GM18505 (cell line): Measurements from ENCODE around the gene USP48.

Source experiments
- ATAC-seq: cut with Tn5 transposase; IDR thresholded peaks from one replicate; pipeline ENCODE4 v1.9.1; 2021; ENCODE audit not compliant: unreplicated experiment
- POLR2A ChIP-seq: IDR thresholded peaks from 4 replicates; pipeline ENCODE4 v1.6.1; 2011; ENCODE audit warnings: borderline replicate concordance; ENCODE audit not compliant: insufficient read depth, insufficient read length; ENCODE audit errors: extremely low read depth

USP48 gene

DNA sequence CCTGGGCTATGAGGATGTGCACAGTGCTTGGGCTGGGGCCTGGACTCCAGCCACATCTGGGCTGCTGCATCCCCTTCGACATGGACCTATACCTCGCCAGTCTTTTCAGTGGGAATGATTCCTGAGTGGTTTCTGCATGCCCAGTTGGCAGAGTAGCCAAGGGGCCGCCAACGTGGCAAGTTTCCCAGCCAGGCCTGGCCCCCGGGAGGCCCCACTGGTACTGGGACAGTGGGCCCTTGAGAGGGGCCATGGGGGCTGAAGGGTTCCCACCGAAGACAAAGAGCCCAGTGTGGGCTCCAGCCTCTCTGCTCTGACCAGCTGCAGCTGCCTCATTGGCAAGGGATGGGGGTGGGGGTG is 129.2 kb downstream of the USP48 start:
- no peak for ATAC-seq

DNA sequence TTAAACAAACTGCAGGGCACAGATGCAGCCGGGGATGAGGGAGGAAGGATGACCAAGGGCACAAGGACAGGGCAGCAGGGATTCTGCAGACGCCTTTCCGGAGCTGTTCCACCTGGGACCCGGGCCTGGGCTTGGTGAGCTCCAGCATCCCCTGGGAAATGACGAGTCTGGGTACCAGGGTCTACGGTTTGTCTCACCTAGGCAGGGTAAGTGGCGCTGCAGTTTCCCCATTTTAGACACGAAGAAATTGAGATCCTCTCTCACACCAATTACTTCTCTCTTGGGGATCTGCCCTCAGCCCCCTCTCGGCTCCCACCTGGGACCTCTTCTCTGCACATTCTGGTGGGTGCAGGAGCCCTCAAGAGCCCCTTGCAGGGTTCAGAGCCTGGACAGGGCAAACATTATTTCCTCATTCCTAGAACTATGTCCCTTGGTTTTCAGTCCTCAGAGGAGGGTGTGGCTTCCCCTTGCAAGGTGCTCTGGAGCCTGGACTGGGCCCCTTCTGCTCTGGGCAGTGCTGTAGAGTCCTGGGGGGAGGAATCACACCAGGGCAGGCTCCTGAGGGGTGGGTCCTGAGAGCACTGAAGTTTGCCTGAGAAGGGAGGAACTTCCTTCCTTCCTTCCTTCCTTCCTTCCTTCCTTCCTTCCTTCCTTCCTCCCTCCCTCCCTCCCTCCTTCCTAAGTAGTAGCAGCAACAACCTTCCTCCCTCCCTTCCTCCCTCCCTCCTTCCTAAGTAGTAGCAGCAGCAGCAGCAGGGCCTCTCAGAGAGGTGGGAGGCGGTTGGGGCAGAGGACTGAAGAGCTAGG is 129.8 kb downstream of the USP48 start:
- no peak for TF ChIP-seq POLR2A
- no peak for ATAC-seq

More for the DNA sequence above, 129.2 kb downstream of the USP48 start:
- TF ChIP-seq POLR2A: no peak

DNA sequence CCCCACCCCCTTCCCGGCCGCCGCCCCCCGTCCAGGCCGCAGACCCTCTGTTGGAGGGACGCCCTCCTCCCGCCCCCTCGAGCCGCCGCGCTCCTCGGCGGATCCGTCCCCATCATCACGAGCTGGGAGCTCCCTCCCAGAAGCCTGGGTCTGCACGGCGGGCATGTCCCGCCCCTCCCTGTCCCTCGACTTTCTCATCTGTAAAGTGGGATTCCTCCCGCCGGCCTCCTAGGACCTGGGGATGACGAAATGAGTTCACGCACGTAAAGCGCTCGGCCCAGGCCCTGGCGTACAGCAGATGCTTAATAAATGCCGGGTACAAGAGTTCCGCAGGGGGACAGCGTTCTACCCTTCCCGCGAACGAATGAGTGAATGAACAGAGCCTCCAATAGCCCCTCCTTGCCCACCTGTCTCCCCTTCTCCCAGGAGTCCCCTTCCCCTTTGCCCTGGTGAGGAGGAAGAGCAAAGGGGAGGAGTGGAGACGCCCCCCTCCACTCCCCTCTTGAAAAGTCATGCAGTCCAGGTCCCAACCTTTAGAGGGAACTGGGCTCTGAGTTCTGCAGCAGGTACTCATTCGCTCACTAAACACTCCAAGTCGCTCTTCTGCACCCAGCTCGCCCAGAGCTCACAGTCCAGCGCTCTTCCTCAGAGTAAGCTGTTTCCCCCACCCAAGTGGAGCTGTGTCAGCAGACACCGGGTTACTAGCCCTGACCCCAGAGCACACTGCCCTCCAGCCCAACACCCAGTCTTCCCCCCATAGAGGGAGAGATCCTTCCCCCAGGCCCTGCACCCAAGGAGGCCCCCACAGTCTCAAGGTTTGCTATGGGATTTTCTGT is 130.6 kb downstream of the USP48 start:
- no peak for ATAC-seq
- TF ChIP-seq POLR2A: no peak

DNA sequence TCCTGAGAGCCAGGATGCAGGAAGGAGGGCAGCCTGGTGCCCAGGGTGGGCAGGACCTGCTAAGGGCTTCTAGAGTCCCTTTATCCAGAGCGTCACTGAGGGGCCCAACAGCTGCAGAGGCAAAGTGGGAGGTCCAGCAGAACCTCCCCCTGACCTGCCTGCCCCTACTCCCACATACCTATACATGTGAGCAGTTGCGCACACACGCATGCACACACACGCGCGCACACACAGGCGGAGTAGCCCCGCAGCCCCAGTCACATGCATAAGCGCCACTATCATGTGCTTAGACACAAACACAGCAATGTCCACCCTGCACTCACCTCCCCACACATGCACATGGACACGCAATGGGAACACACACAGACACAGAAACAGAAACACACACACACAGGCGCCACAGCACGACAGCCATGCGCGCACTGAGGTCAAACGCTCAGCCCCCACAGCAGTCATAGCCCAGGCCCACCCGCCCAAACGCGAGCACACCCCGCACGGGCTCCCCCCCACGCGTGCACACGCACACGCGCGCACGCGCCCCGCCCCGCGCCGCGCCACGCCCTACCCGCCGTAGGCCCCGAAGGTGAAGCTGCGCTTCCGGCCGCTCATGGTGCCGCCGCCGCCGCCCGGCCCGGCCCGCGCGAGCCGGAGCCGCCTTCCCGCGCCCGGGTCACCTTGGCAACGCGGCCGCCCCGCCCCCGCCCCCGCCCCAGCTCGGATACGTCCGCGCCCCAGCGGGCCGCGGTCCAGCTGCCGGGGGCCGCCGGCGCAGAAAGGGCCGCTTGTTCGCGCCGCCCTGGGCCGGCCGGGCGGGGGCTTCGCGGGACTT is 131.5 kb downstream of the USP48 start:
- no peak for ATAC-seq
- TF ChIP-seq POLR2A: no peak

DNA sequence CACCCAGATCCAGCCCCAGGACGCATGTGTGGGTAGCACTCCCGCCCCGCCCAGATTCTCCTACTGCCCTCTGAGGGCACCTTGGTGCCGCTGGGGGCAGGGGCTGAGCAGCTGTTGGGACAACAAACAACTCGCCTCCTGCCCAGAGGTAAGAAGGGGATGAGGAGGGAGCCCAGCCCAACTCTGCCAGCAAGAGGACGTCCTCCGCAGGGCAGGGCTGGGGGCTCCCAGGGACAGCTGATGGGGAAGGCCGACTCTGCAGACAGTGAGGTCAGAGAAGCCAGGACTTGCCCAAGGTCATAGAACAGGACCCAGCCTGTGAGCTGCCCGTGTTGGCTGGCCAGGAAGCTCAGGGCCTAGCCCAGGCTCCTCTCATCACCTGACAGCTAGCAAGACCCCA is 132.5 kb downstream of the USP48 start:
- ATAC-seq: no peak

DNA sequence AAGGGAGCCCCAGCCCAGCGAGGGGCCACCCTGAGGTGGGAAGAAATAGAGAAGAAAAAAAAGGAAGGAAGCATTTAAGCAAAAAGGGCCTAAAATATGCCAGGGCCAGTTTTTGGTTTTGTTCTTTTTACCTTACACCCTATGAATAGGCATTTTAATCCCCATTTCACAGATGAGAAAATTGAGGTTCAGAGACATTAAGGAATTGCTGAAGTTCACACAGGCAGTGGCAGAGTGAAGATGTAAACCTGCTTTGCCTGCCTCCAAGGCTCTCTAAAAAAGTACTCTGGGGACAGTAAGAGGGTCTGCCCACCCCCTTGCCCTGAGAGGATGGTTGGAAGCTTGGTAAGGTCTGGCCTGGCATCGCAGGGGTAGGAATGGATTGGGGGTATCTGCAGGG is 133.6 kb downstream of the USP48 start:
- no peak for TF ChIP-seq POLR2A
- ATAC-seq: no peak

More for the DNA sequence above, 132.5 kb downstream of the USP48 start:
- TF ChIP-seq POLR2A: no peak

DNA sequence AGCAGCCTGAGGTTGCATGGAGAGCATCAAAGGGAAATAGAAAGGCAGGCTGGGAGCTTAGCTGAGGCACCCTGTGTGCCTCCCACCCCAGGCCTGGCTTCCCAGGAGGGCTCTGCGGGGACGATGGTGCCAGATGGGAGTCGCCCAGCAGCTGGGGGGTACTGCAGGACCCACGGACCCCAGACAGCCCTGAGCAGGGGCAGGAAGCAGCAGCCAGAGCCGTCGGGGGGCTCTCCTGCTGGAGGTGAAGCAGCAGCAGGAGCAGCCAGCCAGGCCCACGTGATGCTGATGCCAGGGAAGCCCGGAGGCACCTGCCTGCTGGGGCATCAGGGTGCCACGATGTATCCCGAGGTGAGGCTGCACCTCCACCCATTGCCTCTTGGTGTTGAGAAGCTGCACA is 134.2 kb downstream of the USP48 start:
- no peak for ATAC-seq

DNA sequence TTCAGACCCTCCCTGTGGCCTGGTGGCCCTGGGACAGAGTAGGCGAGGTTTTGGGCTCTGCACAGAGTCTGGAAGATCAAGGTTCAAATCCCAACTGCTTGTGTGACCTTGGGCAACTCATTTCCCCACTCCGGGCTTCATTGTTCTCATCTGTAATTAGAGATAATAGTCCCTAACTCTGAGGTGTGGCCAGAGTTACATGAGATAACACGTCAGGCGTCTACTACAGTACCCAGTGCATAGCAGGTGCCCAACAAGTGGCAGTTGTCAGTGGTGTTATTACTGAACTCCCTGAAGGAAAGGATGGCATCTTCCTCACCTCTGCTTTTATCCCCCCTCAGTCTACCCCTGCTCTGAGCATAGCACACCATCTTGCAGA is 134.6 kb downstream of the USP48 start:
- no peak for TF ChIP-seq POLR2A
- ATAC-seq: no peak

More for the DNA sequence above, 134.2 kb downstream of the USP48 start:
- no peak for TF ChIP-seq POLR2A

DNA sequence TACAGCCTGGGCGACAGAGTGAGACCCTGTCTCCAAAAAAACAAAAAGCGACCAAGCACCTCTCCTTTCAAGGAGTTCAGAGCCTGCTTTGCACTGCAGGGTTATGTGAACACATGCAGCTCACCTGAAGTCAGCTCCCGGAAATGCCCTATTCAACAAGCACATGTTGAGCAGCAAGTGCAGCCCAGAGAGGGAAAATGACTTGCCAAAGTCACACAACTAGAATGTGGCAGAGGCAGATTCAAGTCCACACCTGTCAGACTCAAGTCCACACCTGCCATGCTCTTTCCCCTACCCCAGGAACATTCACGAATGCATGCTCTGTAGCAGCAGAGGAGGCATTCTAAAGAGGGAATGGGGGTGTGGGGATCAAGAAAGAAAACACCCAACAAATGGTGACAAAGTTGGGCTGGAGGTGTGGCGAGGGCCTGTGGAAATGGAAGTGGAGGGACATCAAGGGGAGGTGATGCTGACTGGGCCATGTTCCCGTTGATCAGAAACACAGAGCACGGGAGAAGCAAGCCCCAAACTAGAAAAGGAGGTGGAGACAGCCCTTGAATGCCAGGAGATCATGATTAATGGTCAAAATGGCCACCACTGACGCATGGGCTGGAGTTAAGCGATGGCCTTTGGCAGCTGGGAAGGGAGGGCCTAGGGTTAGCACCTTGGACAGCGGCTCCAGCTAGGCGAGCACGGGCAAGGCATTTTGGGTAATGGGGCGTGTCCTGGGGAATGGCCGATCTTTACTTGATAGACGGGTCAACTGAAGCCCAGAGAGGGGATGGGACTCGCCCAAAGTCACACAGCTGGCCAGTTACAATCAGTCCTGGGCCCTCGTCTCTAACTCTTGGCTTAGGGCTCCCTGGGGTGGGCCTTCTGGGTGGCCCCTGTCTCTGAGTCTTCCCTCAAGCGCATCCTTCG is 135.3 kb downstream of the USP48 start:
- no peak for ATAC-seq
- no peak for TF ChIP-seq POLR2A

DNA sequence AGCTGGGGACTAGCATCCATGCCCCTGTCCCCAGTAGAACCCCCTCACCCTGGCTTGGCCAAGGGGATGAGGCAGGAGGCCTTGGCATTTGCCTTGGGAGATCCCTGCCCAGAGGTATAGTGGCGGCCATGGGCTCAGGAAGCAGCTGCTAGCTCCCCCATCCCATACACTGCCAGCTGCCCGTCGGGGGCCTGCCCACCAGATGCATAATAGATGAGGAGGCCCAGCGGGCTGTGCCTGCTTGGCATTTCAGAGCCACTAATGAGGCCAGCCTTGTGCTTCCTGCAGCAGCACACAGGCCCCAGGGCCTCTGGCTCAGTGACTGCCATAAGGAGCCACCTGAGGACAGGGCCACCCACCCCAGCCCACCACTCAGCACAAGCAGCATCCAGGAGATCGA is 137.4 kb downstream of the USP48 start:
- TF ChIP-seq POLR2A: no peak
- ATAC-seq: no peak

DNA sequence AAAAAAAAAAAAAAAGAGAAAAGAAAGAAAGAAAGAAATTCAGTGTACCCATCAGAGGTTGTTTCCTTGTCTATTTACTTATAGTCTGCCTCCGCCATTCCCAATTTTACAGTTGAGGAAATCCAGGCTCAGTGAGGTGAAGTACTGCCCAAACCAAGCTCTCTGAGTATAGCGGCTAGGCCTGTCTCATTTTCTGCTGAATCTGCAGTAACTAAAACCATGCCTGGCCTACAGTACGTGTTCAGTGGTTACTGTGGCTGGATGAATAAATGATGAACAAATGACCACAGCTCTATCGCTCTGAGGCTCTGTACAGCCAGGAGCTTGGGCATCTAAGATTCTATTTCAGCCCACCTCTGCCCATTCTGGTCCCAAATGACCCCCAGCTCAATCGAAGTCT is 138.0 kb downstream of the USP48 start:
- no peak for ATAC-seq
- TF ChIP-seq POLR2A: no peak

DNA sequence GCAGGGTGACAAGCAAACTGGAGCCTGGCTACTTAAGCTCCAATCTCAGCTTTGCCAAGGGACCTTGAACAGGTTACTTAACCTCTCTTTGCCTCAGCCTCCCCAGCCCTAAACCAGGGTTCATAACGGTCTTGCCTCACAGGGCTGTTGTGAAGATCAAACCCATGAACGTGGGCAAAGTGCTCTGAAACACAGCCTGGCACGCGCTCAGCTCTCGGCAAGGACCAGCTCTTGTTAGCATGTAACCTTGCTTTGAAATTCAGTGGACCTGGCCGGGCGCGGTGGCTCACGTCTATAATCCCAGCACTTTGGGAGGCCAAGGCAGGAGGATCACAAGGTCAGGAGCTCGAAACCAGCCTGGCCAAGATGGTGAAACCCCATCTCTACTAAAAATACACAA is 138.6 kb downstream of the USP48 start:
- TF ChIP-seq POLR2A: no peak
- no peak for ATAC-seq

DNA sequence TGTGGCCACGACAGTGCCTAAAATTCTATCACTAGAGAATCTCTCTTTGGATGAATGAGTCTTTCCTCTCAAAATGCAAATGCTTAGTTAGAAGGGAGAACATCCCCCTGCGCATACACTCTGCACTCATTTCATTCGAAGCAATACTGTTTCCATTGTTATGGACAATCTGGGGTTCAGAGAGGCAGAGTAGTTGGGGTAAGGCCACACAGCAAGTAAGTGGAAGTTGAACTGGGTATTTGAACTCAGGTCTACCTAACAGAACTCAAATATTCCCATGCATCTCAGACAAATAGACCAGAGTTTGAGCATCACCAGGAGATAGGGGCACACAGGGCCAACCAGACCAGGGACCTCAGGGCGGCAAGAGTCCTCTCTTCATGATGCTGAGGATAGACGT is 139.3 kb downstream of the USP48 start:
- TF ChIP-seq POLR2A: no peak
- no peak for ATAC-seq
